Smooth muscle cell of the brain vasculature (primary cell): ENCODE results near the gene GRHL3.

Experiments used
- DNase-seq: peaks from one replicate; pipeline ENCODE4 v3.0.0-alpha.2; 2012; ENCODE audit warnings: low read depth, low spot score

GRHL3 gene

GRCh38 chr1:24343412-24344089 lies 24.4 kb downstream of the GRHL3 start:
- no peak for DNase-seq

- no peak for DNase-seq
These were observed 25.1 kb downstream of the GRHL3 start for GRCh38 chr1:24344090-24344742.

GRCh38 chr1:24345334-24345733 lies 26.2 kb downstream of the GRHL3 start:
- no peak for DNase-seq

- DNase-seq, result no peak
These were observed 28.2 kb downstream of the GRHL3 start for GRCh38 chr1:24347159-24347934.

GRCh38 chr1:24348196-24348595 lies 29.0 kb downstream of the GRHL3 start:
- no peak for DNase-seq

- no peak for DNase-seq
These were observed 30.7 kb downstream of the GRHL3 start for GRCh38 chr1:24349891-24350290.

- DNase-seq, result no peak
These were observed 32.1 kb downstream of the GRHL3 start for GRCh38 chr1:24351247-24351646.

DNA sequence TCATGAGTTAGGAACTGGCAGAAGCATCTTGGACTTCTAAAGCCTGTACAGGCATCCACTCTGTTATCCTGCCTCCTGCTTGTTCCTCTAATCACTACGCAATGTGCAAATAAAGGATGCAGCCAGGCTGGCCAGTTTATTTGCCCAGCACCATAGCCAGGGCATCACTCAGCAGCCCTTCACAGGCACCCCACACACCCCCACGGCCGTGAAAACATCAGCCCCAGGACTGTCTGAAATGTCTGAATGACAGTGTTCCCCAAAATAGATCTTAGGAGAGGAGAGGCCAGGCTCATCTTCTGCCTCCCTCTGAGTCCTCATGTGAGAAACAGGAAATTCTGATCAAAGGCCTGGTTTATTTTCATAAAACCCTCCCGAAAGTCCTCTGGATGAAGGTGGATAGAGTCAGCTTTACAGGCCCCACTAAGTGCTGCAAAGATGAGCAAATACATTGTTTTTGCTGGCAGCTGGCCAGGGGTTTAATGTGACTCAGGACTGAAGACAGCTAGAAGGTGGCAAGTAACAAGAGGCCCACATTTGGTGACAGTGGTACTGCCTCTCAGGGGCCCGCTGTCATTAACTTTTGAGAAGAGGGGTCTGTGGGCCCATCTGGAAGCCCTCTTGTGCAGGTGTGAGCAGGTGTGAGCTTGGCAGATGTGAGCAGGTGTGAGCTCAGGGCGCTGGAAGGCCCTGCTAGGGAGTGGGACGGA lies 32.9 kb downstream of the GRHL3 start:
- peak; percentile 23 for DNase-seq

GRCh38 chr1:24353292-24353891 lies 34.2 kb downstream of the GRHL3 start:
- no peak for DNase-seq

- no peak for DNase-seq
These were observed 36.3 kb downstream of the GRHL3 start for GRCh38 chr1:24355466-24355865.

- DNase-seq, result no peak
These were observed 37.9 kb downstream of the GRHL3 start for GRCh38 chr1:24357038-24357437.

GRCh38 chr1:24360681-24361080 lies 41.5 kb downstream of the GRHL3 start:
- no peak for DNase-seq

GRCh38 chr1:24361811-24362210 lies 42.7 kb downstream of the GRHL3 start:
- DNase-seq, result no peak

GRCh38 chr1:24362396-24362795 lies 43.2 kb downstream of the GRHL3 start:
- DNase-seq, result no peak

DNA sequence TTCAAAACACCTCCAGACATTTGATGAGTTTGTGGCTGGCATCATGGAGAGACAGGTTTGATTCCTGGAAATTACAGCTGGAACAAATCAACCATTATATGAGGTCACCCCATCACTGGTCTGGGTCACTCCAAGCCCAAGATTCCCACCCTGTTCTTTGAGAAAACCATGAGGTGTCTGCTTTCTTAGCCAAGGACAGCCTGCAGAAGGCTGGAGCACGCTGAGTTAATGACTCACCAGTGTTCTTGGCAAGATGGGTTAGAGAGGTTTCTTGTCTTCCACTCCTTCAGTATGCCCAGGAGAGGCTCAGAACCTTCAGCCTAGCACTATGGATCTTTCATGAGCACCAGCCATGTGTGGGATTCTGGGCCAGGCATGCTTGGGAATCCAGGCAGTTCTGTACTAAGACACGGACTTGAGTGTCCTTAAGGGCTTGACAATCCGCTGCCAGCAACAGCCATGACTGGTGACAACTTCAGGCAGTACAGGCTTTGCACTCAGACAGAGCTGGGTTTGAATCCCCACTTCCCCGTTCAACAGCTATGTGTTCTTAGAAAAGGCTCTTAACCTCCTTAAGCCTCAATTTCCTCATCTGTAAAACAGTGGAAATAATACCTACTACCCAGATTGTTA lies 43.9 kb downstream of the GRHL3 start:
- DNase-seq, result peak; percentile 87

- DNase-seq, result no peak
These were observed 44.8 kb downstream of the GRHL3 start for GRCh38 chr1:24363994-24364393.

DNA sequence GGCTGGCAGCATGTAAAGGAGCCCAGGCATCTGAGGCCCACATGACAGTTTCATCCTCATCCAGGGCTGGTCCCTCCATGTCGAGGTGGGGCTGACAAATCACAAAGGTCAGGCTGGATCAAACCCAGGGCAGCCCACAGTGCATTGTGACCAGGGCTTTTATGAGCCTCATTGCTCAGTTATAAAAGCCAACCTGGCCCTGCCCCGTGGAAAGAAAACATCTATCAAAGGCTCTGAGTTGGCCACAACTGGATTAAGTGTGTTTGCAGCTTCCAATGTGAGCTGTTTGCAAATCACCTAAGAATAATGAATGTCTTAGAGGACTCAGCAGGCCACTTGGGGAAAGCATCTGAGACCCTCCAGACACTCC lies 45.4 kb downstream of the GRHL3 start:
- DNase-seq, result no peak

GRCh38 chr1:24364975-24365678 lies 46.0 kb downstream of the GRHL3 start:
- no peak for DNase-seq

- DNase-seq, result no peak
These were observed 47.5 kb downstream of the GRHL3 start for GRCh38 chr1:24366707-24367106.

- DNase-seq, result no peak
These were observed 50.0 kb downstream of the GRHL3 start for GRCh38 chr1:24369199-24369598.

DNA sequence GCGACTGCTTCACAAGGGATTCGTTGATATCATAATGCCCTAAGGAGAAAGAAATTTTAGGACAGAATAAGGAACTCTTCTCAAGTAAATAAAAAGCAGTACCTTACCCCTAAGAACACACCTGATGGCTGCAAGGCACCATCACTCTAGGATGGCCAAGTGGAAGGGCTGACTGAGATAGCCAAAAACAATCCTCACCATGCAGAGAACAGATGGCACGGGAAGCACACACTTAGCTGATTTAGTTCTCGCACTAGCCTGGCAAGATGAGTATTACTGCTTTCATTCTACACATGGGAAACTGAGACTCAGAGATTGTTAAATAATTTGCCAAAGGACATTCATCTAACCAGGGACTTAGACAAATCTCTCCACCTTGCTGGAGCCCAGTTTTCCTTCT lies 50.6 kb downstream of the GRHL3 start:
- DNase-seq, result no peak
